T-helper 17 cell (primary cell): ENCODE data around the gene YWHAH. TPM values are rescaled to one million over a fixed set of nuclear protein-coding genes. Genes with fewer than 3 reads are reported as not detected.
"Not testable (repeated sequence)": the region's sequence is repeated elsewhere in the genome, so short reads cannot be mapped to it uniquely, and the experiment has no call there.

Experiments used
- ATAC-seq: fragments of 150-1000 bp; cut with Tn5 transposase; 2 replicates; pipeline ENCODE4 v1.10.0; 2021; ENCODE audit warnings: mild to moderate bottlenecking, moderate library complexity
- DNase-seq, 3 donors: peaks; one replicate each; pipeline versions ENCODE4 v3.0.0 to v3.0.0-alpha.2; 2020 to 2021
- H3K9me3 ChIP-seq: one replicate; pipeline ENCODE4 v1.7.0; 2013; ENCODE audit warnings: low read length, mild to moderate bottlenecking; ENCODE audit not compliant: control insufficient read depth, poor library complexity, severe bottlenecking
- H3K27ac Mint-ChIP-seq: one replicate; pipeline ENCODE4 v1.8.0; 2022; ENCODE audit warnings: mild to moderate bottlenecking, moderate library complexity, mixed read lengths
- H3K27me3 Mint-ChIP-seq: one replicate; pipeline ENCODE4 v1.8.0; 2022; ENCODE audit warnings: mixed read lengths
- H3K36me3 Mint-ChIP-seq: one replicate; pipeline ENCODE4 v1.8.0; 2022; ENCODE audit warnings: low read depth, mixed read lengths
- H3K4me1 Mint-ChIP-seq: one replicate; pipeline ENCODE4 v1.8.0; 2022; ENCODE audit warnings: mild to moderate bottlenecking, mixed read lengths
- H3K4me3 Mint-ChIP-seq: one replicate; pipeline ENCODE4 v1.8.0; 2022; ENCODE audit warnings: mild to moderate bottlenecking, moderate library complexity, mixed read lengths
- total RNA-seq, 4 donors: library from RNA in 2 of 4; stranded (reverse) in 2 of 4; gene quantifications; one replicate each; pipeline ENCODE4 v1.2.3 and lab custom pipeline; 2022 to 2026

The YWHAH gene
- total RNA-seq, 2 donors from 2014 or later, result 84.2 to 114 TPM

GRCh38 chr22:31958625-31959239 lies 14.4 kb downstream of the YWHAH start:
- H3K4me3 Mint-ChIP-seq, result peak overlapping the region; percentile 88
- ATAC-seq, result peak; percentile 85
- peak; percentile 46 to 62 (median 59) for DNase-seq
- H3K9me3 ChIP-seq, result no peaks in the 10 kb centered on the region
- H3K27me3 Mint-ChIP-seq, result no peaks in the 10 kb centered on the region
- H3K4me1 Mint-ChIP-seq, result peaks cover 56% of the 10 kb centered on the region
- H3K27ac Mint-ChIP-seq, result peak overlapping the region; percentile 97
- H3K36me3 Mint-ChIP-seq, result peaks cover 4% of the 10 kb centered on the region

GRCh38 chr22:31960767-31961166 lies 16.4 kb downstream of the YWHAH start:
- Mint-ChIP-seq H3K4me3 (peak overlapping the region; percentile 60), H3K27me3 (no peaks in the 10 kb centered on the region), H3K27ac (peak overlapping the region; percentile 97), H3K36me3 (peaks cover 4% of the 10 kb centered on the region), H3K4me1 (peaks cover 40% of the 10 kb centered on the region)
- H3K9me3 ChIP-seq, result no peaks in the 10 kb centered on the region
- ATAC-seq, result no peak
- no peak for DNase-seq

- Mint-ChIP-seq H3K36me3 (no peaks in the 10 kb centered on the region), H3K4me1 (peaks cover 27% of the 10 kb centered on the region), H3K27me3 (no peaks in the 10 kb centered on the region), H3K4me3 (no peak overlapping the region), H3K27ac (peak overlapping the region; percentile 85)
- ATAC-seq (no peak), DNase-seq (no peak)
- no peaks in the 10 kb centered on the region for H3K9me3 ChIP-seq
Measured at GRCh38 chr22:31962387-31963125, 18.2 kb downstream of the YWHAH start.

GRCh38 chr22:31968022-31968421 lies 23.7 kb downstream of the YWHAH start:
- no peaks in the 10 kb centered on the region for H3K9me3 ChIP-seq
- H3K36me3 Mint-ChIP-seq, result no peaks in the 10 kb centered on the region
- no peak for DNase-seq
- peak overlapping the region; percentile 6 for H3K27ac Mint-ChIP-seq
- no peaks in the 10 kb centered on the region for H3K27me3 Mint-ChIP-seq
- no peak for ATAC-seq
- H3K4me3 Mint-ChIP-seq, result no peak overlapping the region
- peaks cover 19% of the 10 kb centered on the region for H3K4me1 Mint-ChIP-seq

DNA sequence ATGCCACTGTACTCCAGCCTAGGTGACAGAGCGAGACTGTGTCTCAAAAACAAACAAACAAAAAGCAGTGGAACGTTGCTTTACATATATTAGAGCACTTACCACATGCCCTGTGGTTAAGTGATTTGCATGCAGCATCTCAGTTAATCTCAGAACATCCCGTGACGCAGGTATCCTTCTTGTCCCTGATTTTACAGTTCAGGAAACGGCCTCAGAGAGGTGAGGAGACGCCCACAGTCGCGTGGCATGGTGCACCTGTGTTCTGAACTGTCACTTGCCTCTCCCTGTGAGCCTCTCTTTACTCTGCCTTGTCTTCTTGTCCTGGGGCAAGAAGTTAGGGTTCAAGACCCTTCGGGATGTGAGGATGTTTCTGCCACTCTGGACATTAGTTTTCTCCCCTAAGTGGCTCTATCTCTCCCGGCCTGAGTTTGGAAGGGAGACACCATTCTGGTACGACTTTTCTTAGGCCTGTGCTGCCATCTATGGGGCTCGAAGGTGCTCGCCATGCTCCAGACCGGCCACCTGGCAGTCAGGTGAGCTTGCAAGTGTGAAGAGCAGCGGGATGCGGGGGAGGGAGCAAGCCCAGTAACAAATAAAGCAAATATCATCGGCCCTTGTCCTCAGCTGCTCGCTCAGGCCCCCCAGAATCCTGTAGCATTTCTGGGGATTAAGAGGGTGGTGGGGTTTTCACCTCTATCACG lies 25.6 kb downstream of the YWHAH start:
- ATAC-seq (peak; percentile 85), DNase-seq (peak; percentile 44 to 70 (median 61))
- Mint-ChIP-seq H3K4me3 (peak overlapping the region; percentile 92), H3K4me1 (peaks cover 19% of the 10 kb centered on the region), H3K27me3 (no peaks in the 10 kb centered on the region), H3K27ac (peak overlapping the region; percentile 80), H3K36me3 (no peaks in the 10 kb centered on the region)
- no peaks in the 10 kb centered on the region for H3K9me3 ChIP-seq

- H3K9me3 ChIP-seq, result no peaks in the 10 kb centered on the region
- H3K27ac Mint-ChIP-seq, result peak overlapping the region; percentile 80
- ATAC-seq (peak; percentile 89), DNase-seq (peak; percentile 88 to 96 (median 88))
- H3K36me3 Mint-ChIP-seq, result no peaks in the 10 kb centered on the region
- no peaks in the 10 kb centered on the region for H3K27me3 Mint-ChIP-seq
- H3K4me3 Mint-ChIP-seq, result peak overlapping the region; percentile 92
- peaks cover 16% of the 10 kb centered on the region for H3K4me1 Mint-ChIP-seq
Measured at GRCh38 chr22:31970490-31971444, 26.4 kb downstream of the YWHAH start.

- no peak for ATAC-seq
- Mint-ChIP-seq H3K27me3 (no peaks in the 10 kb centered on the region), H3K36me3 (no peaks in the 10 kb centered on the region), H3K4me1 (peaks cover 19% of the 10 kb centered on the region), H3K4me3 (no peak overlapping the region), H3K27ac (peak overlapping the region; percentile 89)
- H3K9me3 ChIP-seq, result no peaks in the 10 kb centered on the region
- DNase-seq, result no peak
Measured at GRCh38 chr22:31972180-31972579, 27.8 kb downstream of the YWHAH start.

- H3K9me3 ChIP-seq, result no peaks in the 10 kb centered on the region
- Mint-ChIP-seq H3K27ac (no peak overlapping the region), H3K36me3 (no peaks in the 10 kb centered on the region), H3K27me3 (no peaks in the 10 kb centered on the region), H3K4me1 (peaks cover 22% of the 10 kb centered on the region), H3K4me3 (no peak overlapping the region)
- ATAC-seq (no peak), DNase-seq (no peak)
Measured at GRCh38 chr22:31973739-31974138, 29.4 kb downstream of the YWHAH start.

GRCh38 chr22:31977141-31977841 lies 33.0 kb downstream of the YWHAH start:
- Mint-ChIP-seq H3K4me1 (peaks cover 8% of the 10 kb centered on the region), H3K36me3 (no peaks in the 10 kb centered on the region), H3K27me3 (no peaks in the 10 kb centered on the region), H3K4me3 (no peak overlapping the region), H3K27ac (peak overlapping the region; percentile 84)
- DNase-seq (peak; percentile 56 to 73 (median 58)), ATAC-seq (peak; percentile 97)
- no peaks in the 10 kb centered on the region for H3K9me3 ChIP-seq

DNA sequence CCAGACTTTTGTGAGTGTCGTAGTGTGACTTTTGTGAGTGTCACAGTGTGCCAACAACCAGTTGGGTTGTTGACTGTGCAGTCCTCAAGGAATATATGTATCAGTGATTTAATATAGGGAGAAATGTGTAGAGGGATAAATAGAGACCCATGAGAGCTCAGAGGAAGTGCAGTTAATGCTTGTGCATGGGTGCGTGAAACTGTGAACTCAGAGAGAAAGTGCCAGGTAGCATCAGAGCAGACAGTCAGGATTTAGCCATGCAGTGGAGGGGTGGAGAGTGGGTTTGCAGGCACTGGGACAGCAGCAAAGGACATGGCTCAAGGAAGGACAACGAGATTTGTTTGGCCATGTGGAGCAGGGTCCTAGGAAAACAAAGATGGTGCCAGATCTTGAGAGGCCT lies 33.6 kb downstream of the YWHAH start:
- no peak overlapping the region for H3K4me3 Mint-ChIP-seq
- no peaks in the 10 kb centered on the region for H3K36me3 Mint-ChIP-seq
- H3K27ac Mint-ChIP-seq, result peak overlapping the region; percentile 84
- no peak for ATAC-seq
- no peaks in the 10 kb centered on the region for H3K9me3 ChIP-seq
- H3K27me3 Mint-ChIP-seq, result no peaks in the 10 kb centered on the region
- H3K4me1 Mint-ChIP-seq, result peaks cover 8% of the 10 kb centered on the region
- no peak for DNase-seq

DNA sequence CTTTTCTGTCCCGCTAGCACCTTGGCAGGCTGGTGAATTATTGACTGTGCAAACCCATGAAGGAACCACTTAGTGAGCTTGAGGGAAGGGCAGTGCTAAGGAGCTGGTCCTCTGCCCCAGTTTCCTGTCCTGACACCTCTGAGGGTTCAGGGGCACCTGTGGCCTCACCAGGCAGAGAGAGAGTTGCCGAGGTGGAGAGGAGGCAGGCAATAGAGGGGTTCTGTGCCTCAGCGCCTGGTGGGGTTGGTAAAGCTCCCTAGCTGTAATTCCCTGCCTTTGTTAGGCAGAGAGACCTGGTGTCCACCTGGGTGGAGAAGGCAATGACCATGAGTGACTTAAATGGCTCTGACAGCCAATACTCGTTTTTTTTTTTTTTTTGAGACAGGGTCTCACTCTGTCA lies 36.3 kb downstream of the YWHAH start:
- no peaks in the 10 kb centered on the region for H3K9me3 ChIP-seq
- H3K4me3 Mint-ChIP-seq, result no peak overlapping the region
- peaks cover 6% of the 10 kb centered on the region for H3K27me3 Mint-ChIP-seq
- ATAC-seq (no peak), DNase-seq (no peak)
- no peak overlapping the region for H3K27ac Mint-ChIP-seq
- H3K4me1 Mint-ChIP-seq, result peaks cover 5% of the 10 kb centered on the region
- no peaks in the 10 kb centered on the region for H3K36me3 Mint-ChIP-seq

- H3K4me1 Mint-ChIP-seq, H3K27me3 Mint-ChIP-seq, H3K9me3 ChIP-seq, H3K36me3 Mint-ChIP-seq, H3K27ac Mint-ChIP-seq, ATAC-seq, H3K4me3 Mint-ChIP-seq, DNase-seq: not testable (repeated sequence)
Measured at GRCh38 chr22:31981976-31982375, 37.6 kb downstream of the YWHAH start.
